ENCODE results near the gene CEP112.

CEP112 gene

DNA sequence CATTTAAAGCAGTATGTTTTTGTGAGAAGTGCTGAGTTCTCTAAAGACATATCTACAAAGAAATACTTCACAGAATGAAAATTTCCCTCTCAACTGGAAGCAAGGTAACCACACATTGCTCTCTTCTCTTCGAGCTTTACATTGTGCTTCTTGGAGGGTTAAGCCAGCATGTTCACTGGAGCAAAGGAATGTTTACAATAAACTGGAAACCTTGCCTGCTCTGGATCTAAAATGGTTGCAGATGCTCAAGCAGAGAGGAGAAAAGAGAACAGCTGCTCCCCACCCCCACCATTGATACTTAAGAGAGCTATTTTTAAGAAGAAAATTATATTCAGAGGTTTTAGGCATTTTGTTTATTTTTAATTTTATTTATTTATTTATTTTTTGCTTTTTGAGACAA lies 213.1 kb downstream of the CEP112 start:
- DNase-seq: no peak

DNA sequence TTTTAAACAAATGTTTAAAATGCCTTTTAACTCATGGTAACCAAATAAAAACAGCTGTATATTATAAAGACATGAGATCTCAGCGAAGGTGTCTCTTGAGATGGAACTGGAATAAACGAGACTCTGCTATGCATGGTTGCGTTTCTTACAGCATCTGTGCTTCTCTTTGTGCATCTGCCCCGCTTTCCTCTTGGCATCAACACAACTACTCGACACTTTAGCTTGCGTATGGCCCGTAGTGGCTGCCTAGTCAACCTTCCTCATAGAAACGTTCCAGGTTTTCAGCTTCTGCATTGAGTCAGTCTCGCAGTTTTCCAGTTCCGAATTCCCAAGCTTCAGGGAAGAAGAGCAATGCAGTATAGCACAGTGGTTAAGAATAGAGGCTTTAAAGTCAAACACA lies 214.9 kb downstream of the CEP112 start:
- DNase-seq: no peak

DNA sequence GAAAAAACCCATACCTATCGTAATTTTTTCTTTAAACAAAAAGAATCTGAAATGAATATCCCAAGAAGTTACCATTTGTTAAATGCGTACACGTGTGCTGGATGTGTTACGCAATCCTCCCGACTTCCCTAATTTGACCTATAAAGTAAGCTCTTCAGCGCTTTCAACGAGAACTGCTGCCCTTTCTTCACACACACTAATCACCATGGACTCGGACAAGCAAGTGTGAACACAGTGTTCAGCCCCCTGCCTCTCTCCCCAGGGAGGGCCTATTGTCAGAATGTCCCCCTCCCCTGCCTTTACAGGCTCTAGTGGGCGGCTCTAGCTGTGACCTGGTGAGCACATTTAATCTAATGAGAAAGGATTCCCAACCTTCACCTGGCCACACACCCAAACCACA lies 216.1 kb downstream of the CEP112 start:
- no peak for DNase-seq

DNA sequence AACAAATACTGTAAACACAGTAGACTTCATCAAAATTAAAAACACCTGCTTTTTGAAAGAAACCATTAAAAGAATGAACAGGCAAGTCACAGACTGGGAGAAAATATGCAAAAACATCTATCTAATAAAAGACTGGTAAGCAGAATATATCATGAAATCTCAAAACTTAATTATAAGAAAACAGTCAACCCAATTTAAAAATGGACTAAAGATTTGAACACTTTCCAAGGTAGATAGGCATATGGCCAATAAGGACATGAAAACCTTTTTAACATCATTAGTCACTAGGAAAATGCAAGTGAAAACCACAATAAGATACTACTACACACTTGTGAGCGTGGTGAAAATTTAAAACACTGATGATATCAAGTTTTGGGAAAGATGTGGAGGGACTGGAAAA lies 218.7 kb downstream of the CEP112 start:
- DNase-seq: no peak

DNA sequence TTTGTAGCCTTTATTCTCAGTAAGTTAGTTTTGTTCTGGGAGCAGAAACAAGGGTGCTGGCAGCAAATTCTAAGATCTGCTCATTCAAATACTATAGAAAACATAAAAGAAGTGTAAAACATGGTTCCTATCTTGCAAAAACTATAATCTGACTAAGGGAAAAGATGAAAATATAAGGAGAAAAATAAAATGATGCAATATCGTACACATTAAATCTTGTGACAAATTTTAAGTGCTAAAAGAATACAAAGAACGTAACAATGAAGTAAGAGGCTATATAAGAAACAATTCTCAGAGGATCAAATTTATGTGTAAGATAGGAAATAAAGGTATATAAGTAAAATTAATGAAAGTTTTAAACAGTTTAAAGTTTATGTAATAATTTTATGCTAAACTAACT lies 224.6 kb downstream of the CEP112 start:
- DNase-seq: no peak

DNA sequence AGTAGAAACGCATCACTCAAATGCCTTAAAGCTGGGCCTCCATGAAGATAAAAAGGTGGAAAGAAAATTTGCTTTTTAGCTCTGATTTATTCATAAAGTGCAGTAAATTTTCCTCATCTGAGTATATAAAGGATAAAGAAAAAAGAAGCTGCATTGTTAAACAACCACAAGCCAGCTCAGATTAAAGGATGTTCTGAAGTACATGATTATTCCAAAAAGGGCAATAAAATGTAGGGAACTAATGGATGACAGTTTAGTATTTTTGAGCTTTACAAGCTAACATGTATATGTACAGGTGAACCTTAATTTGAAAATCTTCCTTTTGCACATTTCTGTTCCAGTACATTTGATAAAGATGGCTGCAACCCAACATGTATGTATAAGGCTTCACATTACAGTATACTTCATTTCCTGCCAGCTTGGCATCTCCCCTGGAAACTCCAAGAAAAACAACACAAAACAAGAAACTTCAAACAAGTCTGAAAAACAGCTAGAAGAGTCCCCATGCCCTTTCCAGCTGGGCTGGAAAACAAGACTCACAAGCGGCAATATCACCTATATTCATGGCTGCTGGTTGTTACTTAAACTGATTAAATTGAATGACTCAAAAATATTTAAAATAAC lies 225.7 kb downstream of the CEP112 start:
- DNase-seq: no peak

DNA sequence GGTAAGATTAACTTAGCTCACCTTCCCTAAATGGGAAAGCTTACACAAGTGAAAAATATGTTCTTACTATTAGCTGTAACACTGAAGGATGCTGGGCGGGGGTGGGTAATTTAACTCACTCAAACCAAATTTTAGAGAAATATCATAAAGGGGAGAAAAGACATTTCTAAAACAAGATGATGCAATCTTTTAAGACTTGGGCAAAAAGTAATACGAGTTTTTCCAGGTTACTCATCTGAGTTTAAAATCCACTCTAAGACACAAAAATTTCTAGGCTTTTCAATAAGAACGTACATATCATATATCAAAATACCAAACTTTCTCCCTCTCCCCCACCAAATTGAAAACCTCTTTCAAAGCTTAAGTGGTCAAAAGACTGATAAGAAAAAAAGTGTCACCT lies 228.8 kb downstream of the CEP112 start:
- no peak for DNase-seq

DNA sequence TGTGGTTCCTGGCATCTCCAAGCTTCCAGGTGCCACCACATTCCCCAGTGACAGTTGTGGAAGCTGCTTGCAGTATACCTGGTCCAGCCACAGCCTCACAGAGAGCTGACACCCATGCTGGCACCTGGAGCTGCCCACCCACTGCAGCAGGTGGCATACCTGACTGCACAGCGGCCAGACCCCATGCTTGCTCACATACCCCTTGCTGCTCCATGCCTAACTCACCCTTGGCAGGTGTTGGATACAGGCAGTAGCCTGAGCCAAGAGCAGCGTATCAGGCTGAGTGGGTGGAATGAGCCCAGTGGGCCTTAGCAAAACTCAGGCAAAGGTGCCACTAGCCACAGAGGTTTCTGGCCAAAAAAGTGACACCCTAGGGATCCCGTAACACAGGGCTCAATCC lies 232.3 kb downstream of the CEP112 start:
- no peak for DNase-seq

DNA sequence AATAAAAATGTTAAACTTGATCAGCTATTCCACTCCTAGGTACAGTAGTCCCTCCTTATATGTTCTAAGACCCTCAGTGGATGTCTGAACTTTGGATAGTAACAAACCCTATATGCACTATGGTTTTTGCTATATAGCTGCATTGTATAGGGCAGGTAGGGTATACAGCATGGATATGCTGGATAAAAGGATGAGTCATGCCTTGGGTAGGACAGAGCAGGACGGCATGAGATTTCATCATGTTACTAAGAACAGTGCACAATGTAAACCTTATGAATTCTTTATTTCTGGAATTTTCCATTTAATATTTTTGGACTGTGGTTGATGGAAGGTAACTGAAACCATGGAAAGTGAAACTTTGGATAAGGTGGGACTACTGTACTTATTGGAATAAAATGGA lies 235.1 kb downstream of the CEP112 start:
- DNase-seq: no peak

DNA sequence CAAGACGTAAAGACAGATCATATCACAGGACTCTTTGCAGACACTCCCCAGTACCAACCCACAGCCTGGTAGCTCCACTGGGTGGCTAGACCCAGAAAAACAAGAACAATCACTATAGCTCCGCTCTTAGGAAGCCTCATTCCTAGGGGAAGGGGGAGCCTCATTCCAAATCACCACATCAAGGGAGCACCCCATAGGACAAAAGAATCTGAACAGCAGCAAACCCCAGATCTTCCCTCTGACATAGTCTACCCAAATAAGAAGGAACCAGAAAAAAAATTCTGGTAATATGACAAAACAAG lies 237.8 kb downstream of the CEP112 start:
- no peak for DNase-seq

DNA sequence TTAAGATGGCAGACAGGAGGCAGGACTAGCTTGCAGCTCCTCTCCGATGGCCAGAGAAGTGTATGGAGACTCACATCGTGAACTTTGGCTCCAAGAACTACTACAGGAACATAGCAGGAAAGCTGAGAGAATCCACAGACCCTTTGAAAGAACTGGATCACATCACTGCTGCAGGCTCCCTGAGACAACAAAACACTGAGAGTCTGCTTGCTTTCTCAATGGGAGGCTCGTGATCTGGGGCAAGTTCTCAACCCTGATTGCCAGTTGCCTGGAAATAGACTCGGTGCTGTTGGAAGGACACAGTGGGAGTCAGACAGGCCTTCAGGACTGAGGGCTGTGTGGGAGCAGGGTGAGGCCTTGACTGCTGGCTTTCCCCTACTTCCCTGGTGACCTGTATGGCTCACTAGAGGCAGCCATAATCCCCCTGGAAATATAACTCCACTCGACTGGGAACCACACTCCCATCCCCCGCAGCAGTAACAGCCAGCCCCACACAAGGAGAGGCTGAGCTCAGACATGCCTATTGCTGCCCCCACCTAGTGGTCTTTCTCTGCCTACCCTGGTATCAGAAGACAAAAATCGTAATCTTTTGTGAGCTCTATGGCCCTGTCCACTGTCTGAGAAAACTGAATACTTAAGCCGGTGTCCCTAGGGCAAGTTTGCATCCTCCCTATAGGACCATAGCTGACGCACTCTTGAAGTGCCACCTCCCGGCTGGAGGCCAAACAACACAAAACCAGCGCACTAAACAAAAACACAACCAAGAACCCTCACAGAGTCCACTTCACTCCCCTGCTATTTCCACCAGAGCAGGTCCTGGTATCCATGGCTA lies 238.4 kb downstream of the CEP112 start:
- DNase-seq: no peak

DNA sequence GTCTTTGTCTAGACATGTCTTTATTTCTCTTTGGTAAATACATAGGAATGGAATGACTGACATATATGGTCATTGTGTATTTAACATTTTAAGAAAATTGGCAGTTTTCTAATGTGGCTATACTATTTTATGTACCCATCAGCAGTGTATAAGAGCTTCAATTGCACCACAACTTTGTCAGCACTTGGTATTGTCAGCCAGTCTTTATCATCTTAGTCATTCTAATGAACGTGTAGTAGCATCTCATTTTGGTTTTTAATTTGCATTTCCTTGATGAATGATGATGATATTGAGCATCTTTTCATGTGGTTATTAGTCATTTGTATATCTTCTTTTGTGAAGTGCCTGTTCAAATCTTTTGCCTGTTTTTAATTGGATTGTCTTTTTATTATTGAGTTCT lies 239.3 kb downstream of the CEP112 start:
- DNase-seq: no peak

DNA sequence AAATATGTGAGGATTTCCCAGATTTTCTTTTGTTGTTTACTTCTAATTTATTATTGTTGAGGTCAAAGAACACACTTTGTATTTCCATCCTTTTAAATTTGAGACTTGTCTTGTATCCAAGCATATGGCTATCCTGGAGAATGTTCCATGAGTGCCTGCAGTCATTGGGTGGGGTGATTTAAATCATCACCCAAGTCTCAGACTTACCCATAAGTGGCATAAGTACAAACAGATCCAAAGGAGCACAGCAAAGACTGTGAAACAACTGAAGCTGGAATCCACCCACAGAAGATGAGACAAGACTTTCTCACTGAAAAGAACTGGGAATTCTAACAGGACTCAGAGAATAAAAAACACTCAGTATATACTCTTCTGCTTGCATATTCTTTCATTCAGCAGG lies 239.9 kb downstream of the CEP112 start:
- DNase-seq: no peak

DNA sequence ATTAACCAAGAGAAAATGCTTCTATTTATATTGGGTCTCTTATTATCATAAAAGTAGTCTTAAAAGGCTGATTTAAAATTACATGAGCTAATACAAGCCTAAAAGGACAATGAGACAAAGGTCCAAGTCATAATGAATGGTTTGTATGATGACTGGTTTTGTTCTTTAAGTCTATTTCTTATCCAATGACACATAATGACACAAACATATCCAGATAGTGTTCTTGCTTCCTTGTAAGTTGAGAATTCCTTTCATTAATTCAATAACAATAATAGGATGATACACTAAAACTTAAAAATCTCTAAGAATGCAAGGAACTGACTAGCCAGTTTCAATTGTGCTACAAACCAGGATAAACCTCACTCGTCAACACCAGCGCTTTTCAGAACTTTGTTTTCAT lies 244.1 kb downstream of the CEP112 start:
- DNase-seq: no peak

DNA sequence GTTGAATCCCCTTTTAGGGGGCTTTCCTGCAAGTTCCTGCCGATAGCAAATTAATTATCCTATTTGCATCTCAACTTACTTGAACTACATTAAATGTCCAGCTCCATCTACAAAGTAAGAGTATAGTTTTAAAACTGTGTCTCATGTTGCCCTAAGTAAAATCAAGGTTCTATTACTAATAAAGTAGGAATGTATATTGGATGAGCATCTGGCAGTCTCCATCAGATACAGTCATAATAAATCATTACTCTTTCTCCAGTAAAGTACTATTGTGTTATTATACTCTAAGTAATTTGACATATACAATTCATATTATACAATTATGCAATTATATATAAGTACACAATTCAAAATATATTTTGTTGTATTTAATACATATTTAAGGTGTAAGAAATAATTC lies 249.3 kb downstream of the CEP112 start:
- no peak for DNase-seq

DNA sequence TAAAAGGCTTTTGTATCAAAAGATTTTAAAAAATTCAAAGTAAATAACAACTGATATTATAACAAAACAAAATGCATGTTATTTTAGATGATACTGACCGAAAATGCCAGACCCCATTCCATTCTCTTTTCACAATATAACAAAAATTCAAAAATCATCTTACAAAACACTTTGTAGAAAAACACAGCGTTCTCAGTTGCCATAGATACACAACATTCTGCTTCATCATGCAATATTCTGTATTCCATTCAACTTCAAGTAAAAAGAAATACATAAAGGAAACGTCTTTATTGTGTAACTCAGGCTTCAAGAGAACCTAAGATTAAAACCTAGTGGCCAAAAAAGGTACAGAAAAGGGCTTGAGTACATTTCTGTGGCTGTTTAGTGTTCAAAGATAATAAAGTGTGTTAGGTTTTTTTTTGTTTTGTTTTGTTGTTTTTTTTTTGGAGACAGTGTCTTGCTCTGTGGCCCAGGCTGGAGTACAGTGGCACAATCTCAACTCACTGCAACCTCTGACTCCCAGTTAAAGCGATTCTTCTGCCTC lies 250.5 kb downstream of the CEP112 start:
- no peak for DNase-seq

DNA sequence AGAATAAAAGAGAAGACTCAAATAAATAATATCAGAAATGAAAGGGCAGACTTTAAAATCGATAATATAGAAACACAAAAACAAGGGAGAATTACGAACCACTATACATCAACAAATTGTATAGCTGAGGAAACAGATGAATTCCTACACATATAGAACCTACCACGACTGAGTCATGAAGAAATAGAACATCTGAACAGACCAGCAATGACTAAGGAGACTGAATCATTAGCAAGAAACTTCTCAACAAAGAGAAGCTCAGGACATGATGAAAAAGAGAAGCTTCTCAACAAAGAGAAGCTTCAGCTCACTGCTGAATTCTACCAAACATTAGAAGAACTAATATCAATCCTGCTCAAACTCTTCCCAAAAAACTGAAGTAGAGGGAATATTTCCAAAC lies 255.9 kb downstream of the CEP112 start:
- DNase-seq: no peak

DNA sequence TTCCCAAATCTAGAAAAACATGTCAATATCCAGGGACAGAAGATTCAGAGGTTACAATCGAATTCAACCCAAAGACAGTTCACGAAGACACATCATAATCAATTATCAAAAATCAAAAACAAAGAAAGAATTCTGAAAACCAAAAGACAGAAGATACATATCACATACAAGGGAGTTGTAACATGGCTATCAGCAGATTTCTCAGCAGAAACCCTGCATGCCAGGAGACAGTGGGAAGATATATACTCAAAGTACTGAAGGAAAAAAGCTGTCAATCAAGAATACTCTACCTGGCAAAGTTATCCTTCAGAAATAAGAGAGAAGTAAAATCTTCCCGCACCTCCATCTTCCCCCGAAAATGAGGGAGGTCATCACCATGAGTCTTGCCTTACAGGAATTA lies 258.6 kb downstream of the CEP112 start:
- DNase-seq: no peak

DNA sequence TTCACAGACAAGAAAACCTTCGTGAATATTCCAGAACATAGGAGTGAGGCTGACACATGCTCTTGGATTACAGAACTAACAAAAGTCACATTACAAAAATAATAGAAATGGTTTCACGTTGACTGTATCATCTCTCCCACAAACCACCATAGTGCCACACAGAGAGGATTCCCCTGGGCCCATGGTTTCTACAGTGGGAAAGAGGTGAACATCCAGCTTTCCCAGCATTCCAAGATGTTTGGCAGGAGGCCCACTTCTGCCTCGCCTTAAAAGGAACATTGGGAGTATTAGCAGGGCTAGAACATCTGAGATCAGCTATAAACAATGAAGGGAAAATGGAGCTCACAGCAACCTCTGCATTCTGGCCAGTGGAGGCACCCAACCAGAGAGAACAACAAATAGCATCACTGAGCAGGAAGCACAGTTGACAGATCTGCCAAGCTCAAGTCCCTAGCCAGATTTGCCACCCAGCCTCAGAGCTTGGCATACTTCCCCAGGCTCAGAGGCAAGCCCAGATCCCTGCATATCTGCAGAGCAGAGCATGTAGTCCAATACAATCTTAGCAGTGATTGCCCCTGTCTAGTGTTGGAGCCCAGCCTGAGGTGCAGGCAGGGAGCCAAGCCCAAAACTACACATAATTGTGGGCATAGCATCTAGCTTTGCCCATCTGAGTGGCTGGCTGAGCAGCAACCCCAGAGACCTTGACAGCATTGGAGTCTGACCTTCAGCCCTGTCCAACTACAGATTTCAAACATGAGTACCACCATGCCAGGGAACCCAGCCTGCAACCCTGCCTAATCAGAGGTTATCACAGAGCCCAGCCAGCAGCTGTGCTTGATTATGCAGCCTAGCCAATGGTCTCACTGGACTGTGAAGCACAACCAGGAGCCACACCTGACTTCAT lies 260.4 kb downstream of the CEP112 start:
- DNase-seq: no peak

DNA sequence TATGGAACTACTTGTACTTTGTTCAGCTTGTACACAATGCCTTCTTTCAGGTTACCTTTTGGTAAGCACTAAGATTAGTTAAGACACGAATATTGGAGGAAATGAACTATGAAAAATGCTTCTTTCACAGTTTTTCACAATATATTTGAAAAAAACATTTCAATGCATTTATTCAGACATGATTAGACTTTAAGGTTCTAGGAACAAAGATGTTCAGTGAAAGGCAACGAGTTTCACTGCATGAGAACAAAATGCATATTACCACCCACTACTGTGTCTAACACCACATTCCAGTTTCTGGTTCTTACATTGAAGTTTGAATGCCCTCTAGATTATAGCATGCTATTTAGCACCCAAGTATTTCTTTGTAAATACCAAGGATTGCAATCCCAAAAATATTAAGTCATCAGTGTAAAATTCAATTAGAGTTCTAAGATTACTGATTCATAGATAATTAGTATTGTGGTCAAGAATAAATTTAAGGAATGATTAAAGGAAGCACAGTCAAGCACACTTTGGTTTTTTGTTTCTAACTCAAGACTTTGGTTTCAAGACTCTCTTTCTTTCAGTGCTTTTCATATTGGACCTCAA lies 261.7 kb downstream of the CEP112 start:
- DNase-seq: no peak

DNA sequence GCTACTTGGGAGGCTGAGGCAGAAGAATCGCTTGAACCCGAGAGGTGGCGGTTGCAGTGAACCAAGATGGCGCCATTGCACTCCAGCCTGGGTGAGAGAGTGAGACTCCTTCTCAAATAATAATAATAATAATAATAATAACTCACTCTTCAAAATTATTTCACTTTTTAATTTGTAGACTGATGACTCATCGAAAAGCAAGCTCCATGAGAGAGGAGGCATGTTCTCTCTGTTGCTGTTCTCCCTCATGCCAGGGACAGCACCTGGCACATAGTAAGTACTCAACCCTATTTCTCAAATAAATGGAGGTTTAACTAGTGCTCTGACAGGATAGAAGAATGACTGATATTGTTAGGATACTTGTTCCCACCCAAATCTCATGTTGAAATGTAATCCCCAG lies 265.3 kb downstream of the CEP112 start:
- DNase-seq: no peak

DNA sequence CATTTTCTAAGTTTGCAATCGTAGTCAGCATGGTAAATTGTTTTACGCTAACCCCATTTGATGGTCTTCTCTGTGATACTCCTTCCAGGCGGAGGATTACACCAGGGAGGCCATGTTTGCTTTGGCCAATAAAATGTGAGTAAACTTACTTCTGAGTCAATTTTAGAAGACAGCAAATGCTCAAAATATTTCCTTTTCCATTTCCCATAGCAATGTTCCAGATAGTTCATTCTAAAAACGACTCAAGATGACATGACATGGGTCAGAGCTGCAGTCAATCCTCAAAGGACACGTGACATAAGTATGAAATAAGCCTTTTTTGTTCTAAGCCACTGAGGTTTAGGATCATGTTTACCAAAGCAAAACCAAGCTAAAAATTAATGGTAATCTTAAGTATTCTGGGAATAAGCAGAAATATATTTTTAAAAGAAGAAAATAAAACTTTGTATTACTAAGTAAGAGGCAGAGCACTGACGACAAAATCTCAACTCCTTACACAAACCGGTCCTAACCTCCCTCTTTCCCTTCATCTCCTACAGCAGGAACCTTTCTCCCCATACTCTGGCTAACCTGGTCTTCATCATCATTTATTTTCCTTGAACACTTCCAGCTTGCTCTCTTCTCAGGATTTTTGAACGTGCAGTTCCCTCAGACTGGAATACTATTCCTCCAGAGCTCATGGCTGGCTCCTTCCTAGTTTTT lies 266.2 kb downstream of the CEP112 start:
- no peak for DNase-seq

DNA sequence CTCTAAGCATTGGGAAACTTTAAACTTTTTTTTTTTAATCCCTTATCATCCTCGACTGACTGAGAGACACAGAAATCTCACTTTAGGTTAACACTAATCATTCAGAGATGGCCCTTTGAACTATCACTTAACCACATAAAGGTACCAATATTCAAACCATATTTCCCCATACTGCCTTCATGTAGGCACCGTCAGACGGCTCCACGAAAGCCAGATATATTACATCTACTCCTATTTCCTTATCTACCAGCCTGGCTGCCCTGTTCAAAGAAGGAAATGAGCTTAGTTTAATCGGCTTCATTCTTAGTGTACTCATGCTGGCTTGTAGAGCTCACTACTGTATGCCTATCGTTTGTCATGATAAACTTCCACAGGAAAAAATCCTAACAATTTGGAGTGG lies 270.9 kb downstream of the CEP112 start:
- DNase-seq: no peak

Data from stimulated activated CD4-positive, alpha-beta T cell treated with anti-CD3 and anti-CD28 coated beads, Interleukin-4, amount 100 ng/mL, for 4 hours (primary cell).